A204.1 (cell line): ENCODE results near the gene MSI1.

Source experiments
- FAIRE-seq: peaks from 2 replicates; lab custom pipeline; 2012; peaks lifted over from hg19 to GRCh38; lab: Jason Lieb, UNC

Gene MSI1

GRCh38 chr12:120368789-120369602 lies at the start of gene MSI1:
Gene MSI1, minus strand, starts transcription at chr12:120369164. Its CDS starts 73 bp downstream, at chr12:120369091.
- FAIRE-seq: no peak

GRCh38 chr12:120417917-120418580 lies 49.1 kb upstream of the MSI1 start:
- no peak for FAIRE-seq

GRCh38 chr12:120416490-120417216 lies 47.7 kb upstream of the MSI1 start:
- no peak for FAIRE-seq

GRCh38 chr12:120413901-120414695 lies 45.1 kb upstream of the MSI1 start:
- no peak for FAIRE-seq

GRCh38 chr12:120412421-120412820 lies 43.5 kb upstream of the MSI1 start:
- FAIRE-seq: no peak

- FAIRE-seq: no peak
Observed at GRCh38 chr12:120408771-120409170, 39.8 kb upstream of the MSI1 start.

- no peak for FAIRE-seq
Observed at GRCh38 chr12:120406553-120406952, 37.6 kb upstream of the MSI1 start.

GRCh38 chr12:120406069-120406468 lies 37.1 kb upstream of the MSI1 start:
- FAIRE-seq: no peak

- no peak for FAIRE-seq
Observed at GRCh38 chr12:120404271-120404670, 35.3 kb upstream of the MSI1 start.

- no peak for FAIRE-seq
Observed at GRCh38 chr12:120403869-120404268, 34.9 kb upstream of the MSI1 start.

- FAIRE-seq: no peak
Observed at GRCh38 chr12:120402217-120402616, 33.3 kb upstream of the MSI1 start.

GRCh38 chr12:120399531-120399930 lies 30.6 kb upstream of the MSI1 start:
- no peak for FAIRE-seq

GRCh38 chr12:120397824-120398540 lies 29.0 kb upstream of the MSI1 start:
- FAIRE-seq: no peak

- FAIRE-seq: no peak
Observed at GRCh38 chr12:120394483-120395367, 25.8 kb upstream of the MSI1 start.

GRCh38 chr12:120390540-120391120 lies 21.7 kb upstream of the MSI1 start:
- no peak for FAIRE-seq

- FAIRE-seq: no peak
Observed at GRCh38 chr12:120388691-120389481, 19.9 kb upstream of the MSI1 start.

- no peak for FAIRE-seq
Observed at GRCh38 chr12:120381752-120382419, 12.9 kb upstream of the MSI1 start.

- no peak for FAIRE-seq
Observed at GRCh38 chr12:120378036-120378435, 9.1 kb upstream of the MSI1 start.

- FAIRE-seq: no peak
Observed at GRCh38 chr12:120377611-120378010, 8.6 kb upstream of the MSI1 start.
